ENCODE data around the gene SND1.

SND1 gene

DNA sequence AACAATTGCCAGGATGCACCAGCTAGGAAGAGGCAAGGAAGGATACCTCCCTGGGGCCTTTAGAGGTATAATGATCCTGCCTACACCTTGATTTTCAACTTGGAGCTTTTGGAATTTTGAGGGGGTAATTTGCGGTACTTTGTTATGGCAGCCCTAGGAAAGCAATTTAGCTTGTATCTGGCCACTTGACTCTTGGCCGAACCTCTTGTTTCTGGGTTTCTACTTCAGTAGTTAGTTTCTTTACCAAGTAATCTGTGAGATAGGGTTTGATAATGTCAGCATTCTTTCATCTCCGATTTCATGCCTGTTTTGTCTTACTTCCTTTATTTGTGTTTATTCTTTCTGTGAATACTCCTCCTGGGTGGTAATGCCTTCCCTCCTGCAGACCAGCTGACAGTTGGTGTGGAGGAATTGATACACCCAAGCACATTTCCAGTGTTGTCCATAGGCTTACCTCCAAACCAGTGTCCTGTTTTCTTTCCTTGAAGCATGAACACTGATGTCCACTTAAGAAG is 163.7 kb downstream of the SND1 start:
- H3K4me3 ChIP-seq (ENCODE audit: low read depth, low read length) = no peak overlapping the region
- TF ChIP-seq, protein P1, sequence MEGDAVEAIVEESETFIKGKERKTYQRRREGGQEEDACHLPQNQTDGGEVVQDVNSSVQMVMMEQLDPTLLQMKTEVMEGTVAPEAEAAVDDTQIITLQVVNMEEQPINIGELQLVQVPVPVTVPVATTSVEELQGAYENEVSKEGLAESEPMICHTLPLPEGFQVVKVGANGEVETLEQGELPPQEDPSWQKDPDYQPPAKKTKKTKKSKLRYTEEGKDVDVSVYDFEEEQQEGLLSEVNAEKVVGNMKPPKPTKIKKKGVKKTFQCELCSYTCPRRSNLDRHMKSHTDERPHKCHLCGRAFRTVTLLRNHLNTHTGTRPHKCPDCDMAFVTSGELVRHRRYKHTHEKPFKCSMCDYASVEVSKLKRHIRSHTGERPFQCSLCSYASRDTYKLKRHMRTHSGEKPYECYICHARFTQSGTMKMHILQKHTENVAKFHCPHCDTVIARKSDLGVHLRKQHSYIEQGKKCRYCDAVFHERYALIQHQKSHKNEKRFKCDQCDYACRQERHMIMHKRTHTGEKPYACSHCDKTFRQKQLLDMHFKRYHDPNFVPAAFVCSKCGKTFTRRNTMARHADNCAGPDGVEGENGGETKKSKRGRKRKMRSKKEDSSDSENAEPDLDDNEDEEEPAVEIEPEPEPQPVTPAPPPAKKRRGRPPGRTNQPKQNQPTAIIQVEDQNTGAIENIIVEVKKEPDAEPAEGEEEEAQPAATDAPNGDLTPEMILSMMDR (IDR thresholded peaks at IDR 0.05; ENCODE audit: borderline replicate concordance, insufficient read depth, low read depth, low read length) = no peak

DNA sequence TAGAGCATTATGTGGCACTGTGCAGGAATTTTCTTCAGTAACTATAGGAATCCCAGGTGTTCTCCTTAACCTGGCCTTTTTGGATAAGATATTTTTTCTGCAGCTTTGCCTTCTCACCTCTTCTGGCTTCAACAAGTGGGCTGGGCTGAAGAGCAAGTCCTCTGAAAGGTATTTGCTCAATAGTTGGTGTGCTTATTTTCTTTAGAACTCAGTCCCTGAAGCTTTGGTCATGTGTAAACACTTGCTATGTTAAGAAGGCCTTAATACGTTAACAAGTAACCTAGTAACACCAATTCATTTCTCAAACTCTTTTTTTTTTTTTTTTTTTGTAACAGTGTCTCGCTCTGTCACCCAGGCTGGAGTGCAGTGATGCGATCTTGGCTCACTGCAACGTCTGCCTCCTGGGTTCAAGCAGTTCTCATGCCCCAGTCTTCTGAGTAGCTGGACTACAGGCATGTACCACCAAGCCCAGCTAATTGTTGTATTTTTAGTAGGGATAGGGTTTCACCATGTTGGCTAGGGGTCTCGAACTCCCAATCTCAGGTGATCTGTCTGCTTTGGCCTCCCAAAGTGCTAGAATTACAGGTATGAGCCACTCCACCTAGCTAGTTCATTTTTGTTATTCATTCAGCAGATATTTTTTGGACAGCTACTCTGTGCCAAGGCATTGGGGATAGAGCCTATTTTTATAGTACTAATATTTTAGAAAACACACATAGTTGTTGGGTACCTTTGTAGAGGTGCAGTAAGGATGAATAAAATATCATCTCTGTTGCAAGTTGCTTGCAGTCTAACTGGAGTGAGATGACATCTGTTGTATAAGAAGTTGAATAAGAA is 164.6 kb downstream of the SND1 start:
- TF ChIP-seq, protein P1 (IDR thresholded peaks at IDR 0.05; ENCODE audit: borderline replicate concordance, insufficient read depth, low read depth, low read length) = no peak

GRCh38 chr7:127817466-127817865 is 165.5 kb downstream of the SND1 start:
- TF ChIP-seq, protein P1 (IDR thresholded peaks at IDR 0.05; ENCODE audit: borderline replicate concordance, insufficient read depth, low read depth, low read length) = no peak
- H3K4me3 ChIP-seq (ENCODE audit: low read depth, low read length) = no peak overlapping the region

More for the DNA sequence above, 164.6 kb downstream of the SND1 start:
- H3K4me3 ChIP-seq (ENCODE audit: low read depth, low read length) = no peak overlapping the region

DNA sequence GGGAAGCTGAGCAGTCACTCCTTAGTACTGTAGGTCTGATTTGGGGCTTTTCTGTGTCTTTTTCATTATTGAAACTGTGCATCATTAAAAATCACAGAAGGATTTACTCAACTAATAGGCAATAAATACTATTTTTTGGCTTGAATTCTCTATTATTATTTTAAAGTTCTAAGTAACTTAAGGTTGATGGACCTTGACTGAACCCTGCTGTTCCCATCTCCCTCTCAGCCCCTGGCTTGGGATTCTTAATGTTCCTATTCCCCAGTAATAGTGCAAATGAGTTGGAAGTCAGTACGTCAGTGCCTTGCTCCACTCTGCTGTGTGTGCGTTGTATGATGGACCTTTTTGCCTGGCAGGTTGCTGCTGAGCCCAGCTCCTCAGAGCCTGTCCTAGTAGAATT is 166.3 kb downstream of the SND1 start:
- H3K4me3 ChIP-seq (ENCODE audit: low read depth, low read length) = no peak overlapping the region
- TF ChIP-seq, protein P1 (IDR thresholded peaks at IDR 0.05; ENCODE audit: borderline replicate concordance, insufficient read depth, low read depth, low read length) = no peak

- TF ChIP-seq, protein P1 (IDR thresholded peaks at IDR 0.05; ENCODE audit: borderline replicate concordance, insufficient read depth, low read depth, low read length) = no peak
- no peak overlapping the region for H3K4me3 ChIP-seq (ENCODE audit: low read depth, low read length)
These were observed 168.2 kb downstream of the SND1 start for GRCh38 chr7:127819975-127820731.

- TF ChIP-seq, protein P1 (IDR thresholded peaks at IDR 0.05; ENCODE audit: borderline replicate concordance, insufficient read depth, low read depth, low read length) = no peak
- H3K4me3 ChIP-seq (ENCODE audit: low read depth, low read length) = no peak overlapping the region
These were observed 168.7 kb downstream of the SND1 start for GRCh38 chr7:127820732-127821085.

Measured in GM12875 (cell line).